Stimulated activated CD8-positive, alpha-beta memory T cell treated with anti-CD3 and anti-CD28 coated beads, Interleukin-4, amount 100 ng/mL, for 1 hour (primary cell): ENCODE results near the gene GPR84.
"Not testable (repeated sequence)": the region's sequence is repeated elsewhere in the genome, so short reads cannot be mapped to it uniquely, and the experiment has no call there.

Experiments used
- DNase-seq, 2 donors: peaks; one replicate each; pipeline ENCODE4 v3.0.0-alpha.2; 2020; ENCODE audit warnings: low read depth in 2 of 2, low spot score in 1 of 2

The GPR84 gene

GRCh38 chr12:54328595-54329337 is 35.5 kb downstream of the GPR84 start:
- DNase-seq = no peak

- not testable (repeated sequence) for DNase-seq
These were observed 38.7 kb downstream of the GPR84 start for GRCh38 chr12:54325442-54326109.

GRCh38 chr12:54324617-54325441 is 39.5 kb downstream of the GPR84 start, which contains the start of gene COPZ1:
COPZ1 (plus strand) TSS chr12:54325131; CDS start chr12:54325164, 33 bp downstream.
- peak; percentile 80 to 86 for DNase-seq

- DNase-seq = no peak
These were observed 42.9 kb downstream of the GPR84 start for GRCh38 chr12:54321363-54321762.
